Measurements from ENCODE around the gene ATP6V1C2. TPM values are rescaled to one million over a fixed set of nuclear protein-coding genes. Genes with fewer than 3 reads are reported as not detected.

The ATP6V1C2 gene
- total and polyA plus RNA-seq, 2 donors from 2014 or later, result 4.2 to 38.0 TPM

DNA sequence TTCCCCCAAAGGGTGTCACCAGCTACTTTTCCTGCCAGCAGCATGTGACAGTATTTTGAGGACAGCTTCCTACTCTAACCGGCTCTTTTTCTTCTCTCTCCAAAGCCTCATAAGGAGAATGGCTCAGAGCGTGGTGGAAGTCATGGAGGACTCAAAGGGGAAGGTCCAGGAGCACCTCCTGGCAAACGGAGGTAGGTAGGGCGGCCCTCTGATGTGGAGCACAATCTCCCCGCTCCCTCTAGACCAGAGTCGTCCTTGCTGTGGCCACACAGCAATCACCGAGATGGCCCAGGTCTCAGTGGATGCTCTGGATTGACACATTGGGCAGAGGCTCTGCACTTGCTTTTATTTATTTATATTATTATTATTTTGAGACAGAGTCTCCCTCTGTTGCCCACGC, 32.4 kb downstream of the ATP6V1C2 start:
- Histone ChIP-seq H3K9me3 (ENCODE audit: control insufficient read depth in 2 of 3, insufficient read depth in 1 of 3, low read length in 3 of 3) (no peaks in the 10 kb centered on the region), H3K4me3 (ENCODE audit: low read length in 3 of 3) (no peak overlapping the region), H3K36me3 (ENCODE audit: control insufficient read depth in 2 of 3, insufficient read depth in 3 of 3, low read length in 3 of 3) (no peaks in the 10 kb centered on the region), H3K4me1 (ENCODE audit: control insufficient read depth in 2 of 3, insufficient read depth in 2 of 3, low read depth in 1 of 3, low read length in 3 of 3) (no peaks in the 10 kb centered on the region), H3K9ac (ENCODE audit: low read length in 3 of 3) (no peak overlapping the region), H3K27me3 (ENCODE audit: control insufficient read depth, insufficient read depth, low read length) (no peaks in the 10 kb centered on the region), H3K27ac (ENCODE audit: low read depth in 2 of 2, low read length in 2 of 2) (no peak overlapping the region)
- intact Hi-C loops (cut with DNase I), result no loop called here
- FAIRE-seq (no peak), DNase-seq (no peak)
- TF ChIP-seq, protein P1, sequence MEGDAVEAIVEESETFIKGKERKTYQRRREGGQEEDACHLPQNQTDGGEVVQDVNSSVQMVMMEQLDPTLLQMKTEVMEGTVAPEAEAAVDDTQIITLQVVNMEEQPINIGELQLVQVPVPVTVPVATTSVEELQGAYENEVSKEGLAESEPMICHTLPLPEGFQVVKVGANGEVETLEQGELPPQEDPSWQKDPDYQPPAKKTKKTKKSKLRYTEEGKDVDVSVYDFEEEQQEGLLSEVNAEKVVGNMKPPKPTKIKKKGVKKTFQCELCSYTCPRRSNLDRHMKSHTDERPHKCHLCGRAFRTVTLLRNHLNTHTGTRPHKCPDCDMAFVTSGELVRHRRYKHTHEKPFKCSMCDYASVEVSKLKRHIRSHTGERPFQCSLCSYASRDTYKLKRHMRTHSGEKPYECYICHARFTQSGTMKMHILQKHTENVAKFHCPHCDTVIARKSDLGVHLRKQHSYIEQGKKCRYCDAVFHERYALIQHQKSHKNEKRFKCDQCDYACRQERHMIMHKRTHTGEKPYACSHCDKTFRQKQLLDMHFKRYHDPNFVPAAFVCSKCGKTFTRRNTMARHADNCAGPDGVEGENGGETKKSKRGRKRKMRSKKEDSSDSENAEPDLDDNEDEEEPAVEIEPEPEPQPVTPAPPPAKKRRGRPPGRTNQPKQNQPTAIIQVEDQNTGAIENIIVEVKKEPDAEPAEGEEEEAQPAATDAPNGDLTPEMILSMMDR (IDR thresholded peaks at IDR 0.05; ENCODE audit: borderline replicate concordance, extremely low read depth, insufficient read depth), result no peak

DNA sequence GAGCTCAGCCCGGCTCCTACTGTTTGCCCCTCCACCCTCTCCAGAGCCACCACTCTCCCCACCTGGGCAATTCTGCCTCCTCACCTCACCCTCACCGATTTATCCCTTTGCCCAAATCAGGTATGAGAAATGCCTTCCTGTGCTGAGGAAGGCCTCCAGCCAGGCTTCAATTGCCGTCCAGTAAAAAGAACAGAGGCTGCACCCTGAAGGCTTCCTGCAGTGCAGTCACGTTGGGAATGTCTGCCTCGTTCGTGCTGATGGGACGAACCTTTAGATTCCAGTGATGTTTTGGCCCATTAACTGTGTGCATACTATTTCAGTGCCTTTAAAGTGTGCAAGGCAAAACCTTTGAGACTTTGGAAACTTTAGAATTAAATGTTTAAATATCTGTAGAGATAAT, 34.2 kb downstream of the ATP6V1C2 start:
- no peaks in the 10 kb centered on the region for H3K9me3 ChIP-seq (ENCODE audit: control insufficient read depth in 2 of 3, insufficient read depth in 1 of 3, low read length in 3 of 3)
- FAIRE-seq, result no peak
- no peak overlapping the region for H3K9ac ChIP-seq (ENCODE audit: low read length in 3 of 3)
- H3K27me3 ChIP-seq (ENCODE audit: control insufficient read depth, insufficient read depth, low read length), result no peaks in the 10 kb centered on the region
- no peak overlapping the region for H3K4me3 ChIP-seq (ENCODE audit: low read length in 3 of 3)
- DNase-seq, result no peak
- TF ChIP-seq, protein P1 (IDR thresholded peaks at IDR 0.05; ENCODE audit: borderline replicate concordance, extremely low read depth, insufficient read depth), result no peak
- no peak overlapping the region for H3K27ac ChIP-seq (ENCODE audit: low read depth in 2 of 2, low read length in 2 of 2)
- no peaks in the 10 kb centered on the region for H3K36me3 ChIP-seq (ENCODE audit: control insufficient read depth in 2 of 3, insufficient read depth in 3 of 3, low read length in 3 of 3)
- H3K4me1 ChIP-seq (ENCODE audit: control insufficient read depth in 2 of 3, insufficient read depth in 2 of 3, low read depth in 1 of 3, low read length in 3 of 3), result no peaks in the 10 kb centered on the region
- intact Hi-C loops (cut with DNase I), result no loop called here

DNA sequence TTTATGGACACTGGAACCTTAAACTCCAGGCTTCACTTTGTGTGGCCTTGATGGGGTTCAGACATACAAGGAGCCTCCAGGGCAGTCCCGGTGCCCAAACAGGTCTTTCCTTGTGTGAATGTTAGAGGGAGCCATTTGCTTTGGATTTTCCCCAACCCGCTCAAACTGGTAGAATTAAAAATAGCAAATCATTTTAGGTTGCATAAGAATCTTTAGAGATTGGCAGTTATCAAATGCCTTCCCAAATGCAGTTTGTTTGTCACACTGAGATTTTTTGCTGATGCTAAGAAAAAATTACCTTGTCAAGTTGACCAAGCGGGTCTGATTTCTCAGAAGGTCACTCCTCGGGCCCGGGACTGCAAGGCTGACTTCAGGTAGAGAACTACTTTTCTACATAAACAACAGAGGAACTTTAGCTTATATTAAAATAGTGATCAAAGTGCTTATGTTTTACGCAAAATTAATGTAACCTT, 36.4 kb downstream of the ATP6V1C2 start:
- no peak overlapping the region for H3K9ac ChIP-seq (ENCODE audit: low read length in 3 of 3)
- FAIRE-seq (no peak), DNase-seq (peak in 1 of 5 donors; percentile 25)
- intact Hi-C loops (cut with DNase I), result no loop called here
- H3K36me3 ChIP-seq (ENCODE audit: control insufficient read depth in 2 of 3, insufficient read depth in 3 of 3, low read length in 3 of 3), result no peaks in the 10 kb centered on the region
- H3K27ac ChIP-seq (ENCODE audit: low read depth in 2 of 2, low read length in 2 of 2), result no peak overlapping the region
- H3K4me3 ChIP-seq (ENCODE audit: low read length in 3 of 3), result no peak overlapping the region
- no peaks in the 10 kb centered on the region for H3K27me3 ChIP-seq (ENCODE audit: control insufficient read depth, insufficient read depth, low read length)
- H3K4me1 ChIP-seq (ENCODE audit: control insufficient read depth in 2 of 3, insufficient read depth in 2 of 3, low read depth in 1 of 3, low read length in 3 of 3), result peaks cover 0 to 2% (median 0%) of the 10 kb centered on the region in 3 donors
- no peaks in the 10 kb centered on the region for H3K9me3 ChIP-seq (ENCODE audit: control insufficient read depth in 2 of 3, insufficient read depth in 1 of 3, low read length in 3 of 3)
- TF ChIP-seq, protein P1 (IDR thresholded peaks at IDR 0.05; ENCODE audit: borderline replicate concordance, extremely low read depth, insufficient read depth), result no peak

DNA sequence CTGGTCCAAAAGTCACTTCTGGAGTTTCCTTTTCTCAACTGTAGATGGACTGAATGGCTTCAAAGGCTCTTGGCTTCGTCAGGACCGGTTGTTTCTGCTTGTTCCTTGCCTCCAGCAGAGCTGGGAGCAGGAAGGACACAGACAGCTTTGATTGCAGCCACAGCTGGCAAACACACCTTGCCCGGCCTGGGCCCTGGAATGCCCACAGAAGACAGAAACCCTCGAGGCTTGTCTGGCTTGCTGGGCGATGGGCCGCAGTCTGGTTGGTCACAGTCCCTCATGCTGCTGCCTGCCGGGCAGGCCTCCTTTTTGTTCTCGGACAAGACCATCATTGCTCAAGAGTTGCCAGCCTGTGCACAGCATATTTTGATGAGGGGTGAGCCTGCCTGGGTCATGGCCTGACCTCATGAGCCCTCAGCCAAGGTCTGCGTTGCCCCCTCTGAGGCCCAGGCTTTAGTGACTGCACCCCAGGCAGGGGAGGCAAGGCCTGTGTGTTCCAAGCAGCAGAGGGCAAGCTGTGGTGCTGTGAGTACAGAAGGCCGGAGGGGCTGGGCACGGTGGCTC, 37.8 kb downstream of the ATP6V1C2 start:
- Histone ChIP-seq H3K4me3 (ENCODE audit: low read length in 3 of 3) (no peak overlapping the region), H3K9ac (ENCODE audit: low read length in 3 of 3) (no peak overlapping the region), H3K27ac (ENCODE audit: low read depth in 2 of 2, low read length in 2 of 2) (no peak overlapping the region), H3K9me3 (ENCODE audit: control insufficient read depth in 2 of 3, insufficient read depth in 1 of 3, low read length in 3 of 3) (no peaks in the 10 kb centered on the region), H3K36me3 (ENCODE audit: control insufficient read depth in 2 of 3, insufficient read depth in 3 of 3, low read length in 3 of 3) (no peaks in the 10 kb centered on the region), H3K27me3 (ENCODE audit: control insufficient read depth, insufficient read depth, low read length) (no peaks in the 10 kb centered on the region), H3K4me1 (ENCODE audit: control insufficient read depth in 2 of 3, insufficient read depth in 2 of 3, low read depth in 1 of 3, low read length in 3 of 3) (peaks cover 0 to 2% (median 0%) of the 10 kb centered on the region in 3 donors)
- intact Hi-C loops (cut with DNase I), result no loop called here
- DNase-seq (peak in 2 of 5 donors; percentile 27 to 42), FAIRE-seq (no peak)
- TF ChIP-seq, protein P1 (IDR thresholded peaks at IDR 0.05; ENCODE audit: borderline replicate concordance, extremely low read depth, insufficient read depth), result no peak

All from kidney (tissue), 14 donors.